HG03045 (cell line): ENCODE data around the gene PABPC1L.
A peak's percentile ranks its signal among the peaks of the same experiment; 100 is the strongest.
"Not testable (repeated sequence)": the region's sequence is repeated elsewhere in the genome, so short reads cannot be mapped to it uniquely, and the experiment has no call there.

Source experiments
- ATAC-seq: cut with Tn5 transposase; IDR thresholded peaks from one replicate; pipeline ENCODE4 v1.9.1; 2021; ENCODE audit warnings: mild to moderate bottlenecking, moderate library complexity; ENCODE audit not compliant: unreplicated experiment

Gene PABPC1L

GRCh38 chr20:44909872-44910689 is at the start of gene PABPC1L:
Gene PABPC1L (plus strand): TSS chr20:44910060. CDS start chr20:44910144, 84 bp downstream.
- ATAC-seq = peak; percentile 80

- no peak for ATAC-seq
Observed at GRCh38 chr20:44861531-44862006, 48.3 kb upstream of the PABPC1L start.

GRCh38 chr20:44862286-44862685 is 47.6 kb upstream of the PABPC1L start:
- no peak for ATAC-seq

GRCh38 chr20:44863365-44864084 is 46.3 kb upstream of the PABPC1L start:
- ATAC-seq = not testable (repeated sequence)

- ATAC-seq = not testable (repeated sequence)
Observed at GRCh38 chr20:44864493-44864892, 45.4 kb upstream of the PABPC1L start.

- no peak for ATAC-seq
Observed at GRCh38 chr20:44866703-44867335, 43.0 kb upstream of the PABPC1L start.

GRCh38 chr20:44869471-44869870 is 40.4 kb upstream of the PABPC1L start:
- ATAC-seq = no peak

GRCh38 chr20:44882360-44882759 is 27.5 kb upstream of the PABPC1L start:
- ATAC-seq = not testable (repeated sequence)

- ATAC-seq = no peak
Observed at GRCh38 chr20:44883214-44883902, 26.5 kb upstream of the PABPC1L start.

GRCh38 chr20:44884907-44885391 is 24.9 kb upstream of the PABPC1L start:
- no peak for ATAC-seq

GRCh38 chr20:44885392-44886265 is 24.2 kb upstream of the PABPC1L start, which contains the start of gene YWHAB:
Gene YWHAB (plus strand): TSS chr20:44885705. CDS start chr20:44901534, 15,829 bp downstream.
- peak; percentile 91 for ATAC-seq

- no peak for ATAC-seq
Observed at GRCh38 chr20:44886266-44886651, 23.6 kb upstream of the PABPC1L start.

GRCh38 chr20:44886828-44887227 is 23.0 kb upstream of the PABPC1L start:
- no peak for ATAC-seq

GRCh38 chr20:44887466-44887865 is 22.4 kb upstream of the PABPC1L start:
- no peak for ATAC-seq

- no peak for ATAC-seq
Observed at GRCh38 chr20:44888226-44889103, 21.4 kb upstream of the PABPC1L start.

- ATAC-seq = no peak
Observed at GRCh38 chr20:44891826-44892225, 18.0 kb upstream of the PABPC1L start.

GRCh38 chr20:44894959-44895358 is 14.9 kb upstream of the PABPC1L start:
- ATAC-seq = no peak

- ATAC-seq = no peak
Observed at GRCh38 chr20:44896583-44896982, 13.3 kb upstream of the PABPC1L start.

- ATAC-seq = no peak
Observed at GRCh38 chr20:44897133-44897532, 12.7 kb upstream of the PABPC1L start.
